Measurements from ENCODE around the gene AK1. TPM values are rescaled to one million over a fixed set of nuclear protein-coding genes. Genes with fewer than 3 reads are reported as not detected.

The AK1 gene
- total and polyA plus RNA-seq, 2 of the 13 experiments (the other 11 are each of a cell fraction or from before 2014, with no cell fraction given) = 19.1 to 32.8 TPM

- no peak overlapping the region for H2AFZ ChIP-seq (ENCODE audit: low read length)
- ChIA-PET POLR2A (interaction anchor here (0.6 to 1.9 kb wide), 9 partner anchors 27 to 431 kb away, joined by 3 to 5 read pairs (median 4); partner anchors contain the start of genes FPGS and ST6GALNAC4), CTCF (ENCODE audit: low intra/inter-chr PET ratio, low total read pairs) (interaction anchor here (1.0 to 1.3 kb wide), 5 partner anchors 44 to 279 kb away, joined by 3 to 10 read pairs (median 7); partner anchors contain the start of gene TOR2A)
- peaks cover 17% of the 10 kb centered on the region for H3K4me1 ChIP-seq (ENCODE audit: insufficient read depth, low read length)
- H3K79me2 ChIP-seq (ENCODE audit: insufficient read depth, low read length) = no peaks in the 10 kb centered on the region
- FAIRE-seq = peak; percentile 21
- no peaks in the 10 kb centered on the region for H4K20me1 ChIP-seq (ENCODE audit: insufficient read depth, low read length)
- no peak overlapping the region for H3K9ac ChIP-seq (ENCODE audit: insufficient read depth, low read depth, low read length)
- DNase-seq (ENCODE audit: low spot score) = peak; percentile 71
- no peaks in the 10 kb centered on the region for H3K9me3 ChIP-seq (ENCODE audit: low read length)
- intact Hi-C loops (cut with micrococcal nuclease; ENCODE audit: unreplicated experiment) = loop anchor here (1.0 kb wide), 2 partner anchors 52 to 83 kb away; partner anchors contain the start of gene CDK9
- peak; percentile 94 for ATAC-seq
- H3K4me3 ChIP-seq (replicated peaks in 1 of 3; ENCODE audit: insufficient read depth in 1 of 3, low read depth in 2 of 3, low read length in 3 of 3) = no peak overlapping the region
- in situ Hi-C loops (cut with HindIII; ENCODE audit: extremely low pct_ligation_motif_present, low pct_unique_long_range_greater_than_20kb) = loop anchor here (5.0 kb wide), 1 partner anchor 48 kb away; the partner anchor contains the start of gene ST6GALNAC4
- 0 out of 2 replicates have a peak overlapping the region, but pooled peaks have one; percentile 13 for H3K4me2 ChIP-seq (ENCODE audit: low read depth, low read length)
- 67% methylated on average over 10 of the region's 18 CpGs for WGBS (ENCODE audit: low lambda C conversion rate)
- H3K36me3 ChIP-seq (replicated peaks in 1 of 2; ENCODE audit: control insufficient read depth in 1 of 2, insufficient read depth in 2 of 2, low read length in 2 of 2) = no peaks in the 10 kb centered on the region; a peak in 2 of 5 replicates
- H3K27ac ChIP-seq (ENCODE audit: extremely low read length, insufficient read depth, low read length) = no peak overlapping the region
- BruUV-seq (replicated peaks) = no TSS peak
- H3K27me3 ChIP-seq (ENCODE audit: control insufficient read depth in 1 of 2, insufficient read depth in 2 of 2, low read length in 2 of 2) = no peaks in the 10 kb centered on the region
- TF ChIP-seq ZFP36L1 (CRISPR knock-in tag; IDR thresholded peaks at IDR 0.05) (no peak), ASH2L (IDR thresholded peaks at IDR 0.05; ENCODE audit: insufficient read length, low read depth, low read length) (no peak), ZBTB4 (CRISPR knock-in tag; IDR thresholded peaks at IDR 0.05; ENCODE audit: borderline replicate concordance) (peak; percentile 34; the same call in 1 of the 2 replicates), ZNF790 (CRISPR knock-in tag; IDR thresholded peaks at IDR 0.05; ENCODE audit: borderline replicate concordance) (no peak), ZNF44 (CRISPR knock-in tag; IDR thresholded peaks at IDR 0.05) (no peak), NKX3-1 (CRISPR knock-in tag; IDR thresholded peaks at IDR 0.05) (no peak), MED8 (CRISPR knock-in tag; IDR thresholded peaks at IDR 0.05; ENCODE audit: insufficient replicate concordance) (no peak), PLRG1 (conservative IDR thresholded peaks at IDR 0.05) (no peak), ZNF773 (CRISPR knock-in tag; IDR thresholded peaks at IDR 0.05; ENCODE audit: borderline replicate concordance) (no peak), ZNF260 (CRISPR knock-in tag; IDR thresholded peaks at IDR 0.05; ENCODE audit: borderline replicate concordance, low read depth) (no peak), BHLHE40 (IDR thresholded peaks at IDR 0.05; ENCODE audit: low read length) (no peak), KLF9 (CRISPR knock-in tag; IDR thresholded peaks at IDR 0.05; ENCODE audit: low read depth) (no peak), KAT2B (IDR thresholded peaks at IDR 0.05; ENCODE audit: borderline replicate concordance, low read depth, low read length) (no peak), ZNF552 (CRISPR knock-in tag; IDR thresholded peaks at IDR 0.05; ENCODE audit: borderline replicate concordance) (no peak), NFATC3 (CRISPR knock-in tag; IDR thresholded peaks at IDR 0.05) (no peak), ZNF607 (CRISPR knock-in tag; IDR thresholded peaks at IDR 0.05; ENCODE audit: borderline replicate concordance) (no peak), ZFP36 (IDR thresholded peaks at IDR 0.05; ENCODE audit: borderline replicate concordance, low read depth, low read length, partially characterized antibody) (no peak), ZNF12 (CRISPR knock-in tag; IDR thresholded peaks at IDR 0.05) (no peak)
- TF ChIP-seq, protein P1, sequence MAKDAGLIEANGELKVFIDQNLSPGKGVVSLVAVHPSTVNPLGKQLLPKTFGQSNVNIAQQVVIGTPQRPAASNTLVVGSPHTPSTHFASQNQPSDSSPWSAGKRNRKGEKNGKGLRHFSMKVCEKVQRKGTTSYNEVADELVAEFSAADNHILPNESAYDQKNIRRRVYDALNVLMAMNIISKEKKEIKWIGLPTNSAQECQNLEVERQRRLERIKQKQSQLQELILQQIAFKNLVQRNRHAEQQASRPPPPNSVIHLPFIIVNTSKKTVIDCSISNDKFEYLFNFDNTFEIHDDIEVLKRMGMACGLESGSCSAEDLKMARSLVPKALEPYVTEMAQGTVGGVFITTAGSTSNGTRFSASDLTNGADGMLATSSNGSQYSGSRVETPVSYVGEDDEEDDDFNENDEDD (CRISPR knock-in tag; IDR thresholded peaks at IDR 0.05; ENCODE audit: borderline replicate concordance) = no peak
These were observed 7.9 kb downstream of the AK1 start for GRCh38 chr9:127869310-127870152.

All from HepG2 (cell line).